Astrocyte (in vitro differentiated cells and primary cell): ENCODE measurements around the gene HEXIM1. TPM values are rescaled to one million over a fixed set of nuclear protein-coding genes. Genes with fewer than 3 reads are reported as not detected.
A peak's percentile ranks its signal among the peaks of the same experiment; 100 is the strongest.

Experiments
- DNase-seq: peaks from one replicate; pipeline ENCODE4 v3.0.0-alpha.2; 2010; ENCODE audit warnings: low read depth
- FAIRE-seq: peaks from 2 replicates; lab custom pipeline; 2011; peaks lifted over from hg19 to GRCh38; lab: Jason Lieb, UNC
- H2AFZ ChIP-seq: 2 replicates; pipeline ENCODE4 v1.6.0; 2012; ENCODE audit warnings: low read depth, low read length, inconsistent platforms
- H3K27ac ChIP-seq: 2 replicates; pipeline ENCODE4 v1.5.1; 2011; ENCODE audit warnings: low read depth, low read length, inconsistent platforms
- H3K27me3 ChIP-seq: 2 replicates; pipeline ENCODE4 v1.6.0; 2011; ENCODE audit warnings: low read length, inconsistent platforms; ENCODE audit not compliant: insufficient read depth
- H3K36me3 ChIP-seq: 2 replicates; pipeline ENCODE4 v1.5.1; 2011; ENCODE audit warnings: low read length, inconsistent platforms; ENCODE audit not compliant: insufficient read depth
- H3K4me1 ChIP-seq: 2 replicates; pipeline ENCODE4 v1.5.1; 2011; ENCODE audit warnings: low read length, inconsistent platforms; ENCODE audit not compliant: insufficient read depth
- H3K4me2 ChIP-seq: 2 replicates; pipeline ENCODE4 v1.6.0; 2012; ENCODE audit warnings: low read length, inconsistent platforms
- H3K4me3 ChIP-seq: 2 replicates; pipeline ENCODE4 v1.5.1; 2011; ENCODE audit warnings: low read depth, mild to moderate bottlenecking, low read length, inconsistent platforms; ENCODE audit not compliant: insufficient read depth
- H3K79me2 ChIP-seq: 2 replicates; pipeline ENCODE4 v1.6.0; 2012; ENCODE audit warnings: mild to moderate bottlenecking, low read length, inconsistent platforms; ENCODE audit not compliant: insufficient read depth
- H3K9ac ChIP-seq: 2 replicates; pipeline ENCODE4 v1.6.0; 2012; ENCODE audit warnings: mild to moderate bottlenecking, low read length, inconsistent platforms
- H3K9me3 ChIP-seq: 2 replicates; pipeline ENCODE4 v1.5.1; 2012; ENCODE audit warnings: low read depth, mild to moderate bottlenecking, low read length, inconsistent platforms; ENCODE audit not compliant: insufficient read depth
- H4K20me1 ChIP-seq: 2 replicates; pipeline ENCODE4 v1.6.0; 2012; ENCODE audit warnings: low read length, inconsistent platforms; ENCODE audit not compliant: insufficient read depth
- H3K27ac Mint-ChIP-seq: one replicate; pipeline ENCODE4 v1.8.0; 2021; ENCODE audit warnings: mild to moderate bottlenecking, mixed read lengths; ENCODE audit not compliant: unreplicated experiment
- H3K27me3 Mint-ChIP-seq: one replicate; pipeline ENCODE4 v1.8.0; 2021; ENCODE audit warnings: low read depth, mixed read lengths; ENCODE audit not compliant: unreplicated experiment
- H3K36me3 Mint-ChIP-seq: one replicate; pipeline ENCODE4 v1.8.0; 2021; ENCODE audit warnings: low read depth, mixed read lengths; ENCODE audit not compliant: unreplicated experiment
- H3K4me1 Mint-ChIP-seq: one replicate; pipeline ENCODE4 v1.8.0; 2021; ENCODE audit warnings: low read depth, mixed read lengths; ENCODE audit not compliant: unreplicated experiment
- H3K4me3 Mint-ChIP-seq: one replicate; pipeline ENCODE4 v1.8.0; 2021; ENCODE audit warnings: mild to moderate bottlenecking, moderate library complexity, mixed read lengths; ENCODE audit not compliant: unreplicated experiment
- H3K9me3 Mint-ChIP-seq: one replicate; pipeline ENCODE4 v1.8.0; 2021; ENCODE audit warnings: mild to moderate bottlenecking, mixed read lengths; ENCODE audit not compliant: unreplicated experiment
- CTCF ChIP-seq: IDR thresholded peaks from 2 replicates; pipeline ENCODE4 v1.5.1; 2011; ENCODE audit warnings: low read depth, mild to moderate bottlenecking, inconsistent platforms, low read length, moderate library complexity; ENCODE audit not compliant: insufficient read depth
- EZH2 ChIP-seq: IDR thresholded peaks from 2 replicates; pipeline ENCODE4 v1.6.1; 2012; ENCODE audit warnings: mild to moderate bottlenecking, low read length, inconsistent platforms; ENCODE audit not compliant: insufficient read depth
- total RNA-seq: library from RNA; stranded (reverse); gene quantifications from 2 replicates; pipeline ENCODE4 v1.2.1, GENCODE V29; 2021

Gene HEXIM1
- total RNA-seq, 1 donor from 2014 or later: 44.5 TPM

DNA sequence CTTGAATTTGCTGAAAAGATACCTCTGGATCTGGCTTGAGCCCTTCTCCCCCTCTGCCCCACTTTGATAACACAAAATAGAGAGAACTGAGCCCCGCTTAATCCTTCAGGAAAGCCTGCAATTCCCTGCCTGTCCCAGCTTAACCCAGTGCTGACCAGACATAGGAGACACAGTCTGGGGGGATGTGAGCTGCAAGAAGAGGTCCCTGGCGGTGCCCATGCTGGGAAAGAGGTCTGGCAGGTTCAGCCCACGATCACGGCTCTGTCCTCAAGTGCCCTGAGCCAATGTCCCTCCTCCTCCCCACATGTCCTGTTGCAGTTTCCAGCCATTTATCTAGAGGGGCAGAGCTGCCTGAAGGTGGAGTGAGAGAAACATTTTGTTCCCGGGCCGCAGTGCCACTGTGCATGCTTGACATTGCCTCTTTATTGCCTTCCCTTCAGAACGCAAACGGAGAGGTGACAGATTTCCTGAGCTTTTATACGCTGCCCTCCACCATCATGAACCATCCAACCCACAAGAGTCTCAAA, 44.9 kb upstream of the HEXIM1 start:
- Histone ChIP-seq H3K36me3 (peaks cover 48% of the 10 kb centered on the region), H3K9me3 (no peaks in the 10 kb centered on the region), H3K4me3 (no peak overlapping the region), H2AFZ (no peak overlapping the region), H3K27me3 (no peaks in the 10 kb centered on the region), H3K27ac (no peak overlapping the region), H3K79me2 (no peaks in the 10 kb centered on the region), H4K20me1 (peaks cover 46% of the 10 kb centered on the region), H3K4me1 (no peaks in the 10 kb centered on the region), H3K9ac (no peak overlapping the region), H3K4me2 (no peak overlapping the region)
- no peak for DNase-seq
- no peaks in the 10 kb centered on the region for H3K9me3 Mint-ChIP-seq
- TF ChIP-seq EZH2: no peak
- no peak for TF ChIP-seq CTCF
- H3K27me3 Mint-ChIP-seq: no peaks in the 10 kb centered on the region
- no peak for FAIRE-seq
- H3K4me1 Mint-ChIP-seq: peaks cover 24% of the 10 kb centered on the region
- peak overlapping the region; percentile 75 for H3K27ac Mint-ChIP-seq
- peak overlapping the region; percentile 22 for H3K4me3 Mint-ChIP-seq
- H3K36me3 Mint-ChIP-seq: peaks cover 32% of the 10 kb centered on the region

- TF ChIP-seq EZH2 (no peak), CTCF (no peak)
- Histone ChIP-seq H4K20me1 (peaks cover 50% of the 10 kb centered on the region), H3K27ac (no peak overlapping the region), H3K9me3 (no peaks in the 10 kb centered on the region), H3K79me2 (no peaks in the 10 kb centered on the region), H3K27me3 (no peaks in the 10 kb centered on the region), H3K36me3 (peaks cover 48% of the 10 kb centered on the region), H3K4me2 (no peak overlapping the region), H3K9ac (no peak overlapping the region), H3K4me3 (no peak overlapping the region), H2AFZ (no peak overlapping the region), H3K4me1 (no peaks in the 10 kb centered on the region)
- Mint-ChIP-seq H3K36me3 (peaks cover 30% of the 10 kb centered on the region), H3K27me3 (no peaks in the 10 kb centered on the region), H3K27ac (no peak overlapping the region), H3K4me3 (no peak overlapping the region), H3K4me1 (peaks cover 21% of the 10 kb centered on the region), H3K9me3 (no peaks in the 10 kb centered on the region)
- no peak for FAIRE-seq
- no peak for DNase-seq
Measured at GRCh38 chr17:45104029-45104428, 44.2 kb upstream of the HEXIM1 start.

GRCh38 chr17:45104497-45104896, 43.8 kb upstream of the HEXIM1 start:
- H3K9me3 Mint-ChIP-seq: no peaks in the 10 kb centered on the region
- no peak overlapping the region for H3K4me3 ChIP-seq
- H3K27ac Mint-ChIP-seq: no peak overlapping the region
- DNase-seq: no peak
- no peaks in the 10 kb centered on the region for H3K9me3 ChIP-seq
- no peaks in the 10 kb centered on the region for H3K79me2 ChIP-seq
- no peak overlapping the region for H3K9ac ChIP-seq
- H3K27me3 ChIP-seq: no peaks in the 10 kb centered on the region
- peaks cover 29% of the 10 kb centered on the region for H3K36me3 Mint-ChIP-seq
- H2AFZ ChIP-seq: no peak overlapping the region
- H3K4me1 Mint-ChIP-seq: peaks cover 18% of the 10 kb centered on the region
- no peak overlapping the region for H3K4me3 Mint-ChIP-seq
- H3K4me1 ChIP-seq: no peaks in the 10 kb centered on the region
- H4K20me1 ChIP-seq: peaks cover 49% of the 10 kb centered on the region
- FAIRE-seq: no peak
- H3K27ac ChIP-seq: no peak overlapping the region
- no peak overlapping the region for H3K4me2 ChIP-seq
- peaks cover 48% of the 10 kb centered on the region for H3K36me3 ChIP-seq
- H3K27me3 Mint-ChIP-seq: no peaks in the 10 kb centered on the region
- TF ChIP-seq CTCF (no peak), EZH2 (no peak)
